Coronary artery (tissue), 2 donors: ENCODE results near the gene ZBTB24.

ENCODE experiments used
- DNase-seq: peaks from one replicate; pipeline ENCODE4 v3.0.0-alpha.2; 2017; ENCODE audit warnings: low spot score
- H3K27ac ChIP-seq, 2 donors: fragments of 200-600 bp; sonication (generic); one replicate each; pipeline ENCODE4 v1.5.1; 2016 to 2019
- H3K4me3 ChIP-seq: fragments of 200-600 bp; sonication (generic); 2 replicates; pipeline ENCODE4 v1.5.1; 2016; ENCODE audit warnings: mild to moderate bottlenecking, moderate library complexity
- CTCF ChIP-seq: fragments of 200-600 bp; sonication (generic); IDR thresholded peaks from one replicate; pipeline ENCODE4 v1.5.1; 2019; ENCODE audit warnings: antibody characterized with exemption

The ZBTB24 gene

DNA sequence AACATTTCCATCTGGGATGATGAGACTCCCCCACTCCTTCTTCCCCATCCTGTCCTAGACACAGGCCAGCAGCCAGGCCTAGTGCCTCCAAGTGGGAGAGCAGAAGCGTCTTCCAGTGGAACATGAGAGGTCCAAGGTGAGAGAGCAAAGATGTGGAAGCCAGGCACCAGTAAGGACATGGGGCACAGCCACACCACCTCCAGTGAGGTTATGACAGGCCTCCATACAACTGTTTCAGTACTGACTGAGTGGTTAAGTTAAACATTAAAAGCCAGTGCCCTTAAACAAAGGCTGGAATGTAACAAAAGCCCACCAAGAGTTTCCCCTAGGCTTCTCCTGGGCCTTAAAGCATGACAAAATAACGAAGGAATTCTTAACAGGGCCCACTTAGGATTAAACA, 5.3 kb downstream of the ZBTB24 start:
- no peak for DNase-seq
- TF ChIP-seq CTCF: no peak
- H3K4me3 ChIP-seq: no peak overlapping the region
- H3K27ac ChIP-seq: no peak overlapping the region

DNA sequence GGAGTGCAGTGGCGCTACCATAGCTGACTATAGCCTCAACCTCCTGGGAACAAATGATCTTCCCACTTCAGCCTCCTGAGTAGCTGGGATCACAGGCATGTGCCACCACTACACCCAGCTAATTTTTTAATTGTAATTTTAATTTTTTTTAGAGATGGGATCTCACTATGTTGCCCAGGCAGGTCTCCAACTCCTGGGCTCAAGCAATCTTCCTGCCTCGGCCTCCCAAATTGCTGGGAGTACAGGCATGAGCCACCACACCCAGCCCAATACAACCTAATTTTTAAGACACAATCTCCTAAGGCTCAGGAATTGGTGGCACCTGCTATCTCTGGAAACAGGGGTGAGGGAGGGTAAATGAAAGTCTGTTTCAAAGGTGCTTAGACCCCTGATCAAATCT, 5.8 kb downstream of the ZBTB24 start:
- H3K27ac ChIP-seq: no peak overlapping the region
- DNase-seq: no peak
- no peak for TF ChIP-seq CTCF
- no peak overlapping the region for H3K4me3 ChIP-seq

DNA sequence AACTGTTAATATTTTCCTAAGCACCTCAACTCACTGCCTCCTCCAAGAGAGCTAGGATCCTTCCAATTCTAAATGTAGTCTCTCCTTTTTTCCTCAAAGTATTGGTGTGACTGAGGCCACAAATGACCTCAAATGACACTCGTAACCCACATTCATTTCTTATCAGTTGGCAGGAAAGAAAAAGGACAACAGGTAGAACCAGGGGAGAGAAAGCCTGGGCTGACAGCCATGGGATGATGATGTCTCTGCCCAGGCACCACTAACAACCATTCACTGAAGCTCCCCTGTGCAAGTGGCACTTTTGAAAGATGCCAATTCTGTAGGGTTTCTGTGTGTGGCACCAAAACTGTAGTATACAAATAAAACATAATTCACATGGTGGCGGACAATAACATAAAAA, 7.4 kb downstream of the ZBTB24 start:
- no peak for DNase-seq
- H3K4me3 ChIP-seq: no peak overlapping the region
- no peak overlapping the region for H3K27ac ChIP-seq

GRCh38 chr6:109474995-109475394, 8.0 kb downstream of the ZBTB24 start:
- no peak for TF ChIP-seq CTCF

More for the DNA sequence above, 7.4 kb downstream of the ZBTB24 start:
- no peak for TF ChIP-seq CTCF

GRCh38 chr6:109473120-109473519, 9.9 kb downstream of the ZBTB24 start:
- DNase-seq: no peak
- no peak overlapping the region for H3K4me3 ChIP-seq
- no peak for TF ChIP-seq CTCF

More at GRCh38 chr6:109474995-109475394, 8.0 kb downstream of the ZBTB24 start:
- no peak overlapping the region for H3K4me3 ChIP-seq
- H3K27ac ChIP-seq: no peak overlapping the region
- DNase-seq: no peak

GRCh38 chr6:109472132-109472995, 10.7 kb downstream of the ZBTB24 start:
- DNase-seq: no peak
- no peak for TF ChIP-seq CTCF
- no peak overlapping the region for H3K4me3 ChIP-seq
- H3K27ac ChIP-seq: no peak overlapping the region

More at GRCh38 chr6:109473120-109473519, 9.9 kb downstream of the ZBTB24 start:
- H3K27ac ChIP-seq: no peak overlapping the region
